Measurements from ENCODE around the gene GREB1L. TPM values are rescaled to one million over a fixed set of nuclear protein-coding genes. Genes with fewer than 3 reads are reported as not detected.

The GREB1L gene
- total and polyA plus RNA-seq, 2 donors (not counting 3 experiments of a cell fraction or from before 2014, with no cell fraction given) = 0.22 to 0.41 TPM

- H3K36me3 ChIP-seq (ENCODE audit: control insufficient read depth in 2 of 2, extremely low read depth in 1 of 2, insufficient read depth in 2 of 2, low read length in 2 of 2) = no peaks in the 10 kb centered on the region
- H3K27ac ChIP-seq (ENCODE audit: insufficient read depth, low read depth, low read length) = no peak overlapping the region
- FAIRE-seq (no peak), DNase-seq (ENCODE audit: low read depth, low spot score) (no peak)
- no peaks in the 10 kb centered on the region for H4K20me1 ChIP-seq (replicated peaks; ENCODE audit: control insufficient read depth, extremely low read depth, insufficient read depth, low read length)
- no peak for TF ChIP-seq POLR2AphosphoS5 (IDR thresholded peaks at IDR 0.05; ENCODE audit: insufficient read depth, low read depth, low read length)
- TF ChIP-seq GATA2 (IDR thresholded peaks at IDR 0.05; ENCODE audit: insufficient read depth, insufficient read length, low read depth, low read length) = no peak
- no peak for TF ChIP-seq CTCF (IDR thresholded peaks at IDR 0.05; ENCODE audit: extremely low read depth in 1 of 2, insufficient read depth in 1 of 2, low read depth in 1 of 2, low read length in 2 of 2)
- no peak for TF ChIP-seq MYC (IDR thresholded peaks at IDR 0.05; ENCODE audit: low read depth, low read length)
- no peak for TF ChIP-seq JUN (IDR thresholded peaks at IDR 0.05; ENCODE audit: borderline replicate concordance, insufficient read depth, insufficient read length, low read depth)
- TF ChIP-seq MAX (IDR thresholded peaks at IDR 0.05; ENCODE audit: insufficient read depth, insufficient read length) = no peak
- no peak for TF ChIP-seq POLR2A (IDR thresholded peaks at IDR 0.05; ENCODE audit: low read depth, low read length)
- TF ChIP-seq FOS (IDR thresholded peaks at IDR 0.05; ENCODE audit: borderline replicate concordance, insufficient read depth, low read length) = no peak
- no peak for TF ChIP-seq EZH2 (IDR thresholded peaks at IDR 0.05; ENCODE audit: borderline replicate concordance, low read depth, low read length, severe bottlenecking)
- peaks cover 0 to 5% of the 10 kb centered on the region in 2 experiments for H3K27me3 ChIP-seq (ENCODE audit: control insufficient read depth in 2 of 2, insufficient read depth in 2 of 2, low read length in 2 of 2)
- no peak overlapping the region for H3K9ac ChIP-seq (replicated peaks; ENCODE audit: extremely low read depth, insufficient read depth, low read length)
- H3K9me1 ChIP-seq (replicated peaks; ENCODE audit: control insufficient read depth, extremely low read depth, insufficient read depth, low read length) = no peaks in the 10 kb centered on the region
- dilution Hi-C loops (cut with MboI; ENCODE audit: extremely low pct_ligation_motif_present, low sequenced_read_pairs) = no loop called here
- no peaks in the 10 kb centered on the region for H3K4me1 ChIP-seq (ENCODE audit: control insufficient read depth, extremely low read depth, insufficient read depth, low read length)
- intact Hi-C loops (cut with micrococcal nuclease) = loop anchor here (1.0 kb wide), 1 partner anchor 249 kb away; no protein-coding TSS in a partner anchor
- H3K4me2 ChIP-seq (ENCODE audit: insufficient read depth, low read length) = no peak overlapping the region
- no peak overlapping the region for H3K4me3 ChIP-seq (replicated peaks in 1 of 3; ENCODE audit: insufficient read depth in 1 of 3, low read depth in 1 of 3, low read length in 3 of 3)
- BruUV-seq (replicated peaks) = no TSS peak
- no peaks in the 10 kb centered on the region for H3K79me2 ChIP-seq (ENCODE audit: control insufficient read depth, insufficient read depth, low read length)
- H3K9me3 ChIP-seq (replicated peaks; ENCODE audit: control insufficient read depth, insufficient read depth, low read length) = no peaks in the 10 kb centered on the region
- CTCF ChIA-PET = interaction anchor here (13.0 kb wide), 1 partner anchor 249 kb away, joined by 147 read pairs; no protein-coding TSS in a partner anchor
- H2AFZ ChIP-seq (ENCODE audit: low read depth, low read length) = no peak overlapping the region
- POLR2A ChIA-PET = no interaction called here
Measured at GRCh38 chr18:21443776-21444464, 201.9 kb downstream of the GREB1L start.
